ENCODE results near the gene MST1. TPM values are rescaled to one million over a fixed set of nuclear protein-coding genes. Genes with fewer than 3 reads are reported as not detected.

The MST1 gene
- total and polyA plus RNA-seq, 9 of the 15 experiments (the other 6 are each of a cell fraction or from before 2014, with no cell fraction given), result 0.08 to 1.8 (median 0.40) TPM

- no peak for TF ChIP-seq ILK (tag; IDR thresholded peaks at IDR 0.05; ENCODE audit: borderline replicate concordance, low read depth)
- TF ChIP-seq IFI16 (CRISPR knock-in tag; IDR thresholded peaks at IDR 0.05), result no peak
These were observed 35.0 kb downstream of the MST1 start (continued) for GRCh38 chr3:49654176-49654825.

GRCh38 chr3:49653621-49654020, 35.7 kb downstream of the MST1 start:
- H4K20me1 ChIP-seq (replicated peaks; ENCODE audit: control insufficient read depth, insufficient read depth, low read length), result no peaks in the 10 kb centered on the region
- FAIRE-seq, result no peak
- CTCF ChIA-PET (ENCODE audit: low intra/inter-chr PET ratio), result no interaction called here
- no peak overlapping the region for H2AFZ ChIP-seq (ENCODE audit: low read depth, low read length)
- H3K4me2 ChIP-seq (ENCODE audit: insufficient read depth, low read length), result no peak overlapping the region
- intact Hi-C loops (cut with micrococcal nuclease) (no loop called here), in situ Hi-C loops (cut with MboI) (no loop called here)
- POLR2A ChIA-PET, result no interaction called here
- H3K9me3 ChIP-seq (replicated peaks; ENCODE audit: control insufficient read depth, insufficient read depth, low read depth, low read length), result no peaks in the 10 kb centered on the region
- 66% methylated on average over 7 of the region's 8 CpGs for WGBS (ENCODE audit: insufficient coverage, low coverage, missing lambda C conversion rate)
- no peak overlapping the region for H3K27ac ChIP-seq (ENCODE audit: extremely low read depth, low read depth, low read length)
- no peak overlapping the region for H3K9ac ChIP-seq (ENCODE audit: insufficient read depth in 1 of 2, low read depth in 2 of 2, low read length in 2 of 2)
- BruUV-seq (replicated peaks), result no TSS peak
- H3K79me2 ChIP-seq (ENCODE audit: control insufficient read depth, insufficient read depth, low read length), result no peaks in the 10 kb centered on the region
- H3K4me1 ChIP-seq (replicated peaks in 1 of 2; ENCODE audit: control insufficient read depth in 2 of 2, insufficient read depth in 2 of 2, low read length in 2 of 2), result peaks cover 3 to 37% of the 10 kb centered on the region in 2 experiments; a peak in 3 of 5 replicates
- no peak for DNase-seq (ENCODE audit: extremely low read depth in 1 of 4, low spot score in 3 of 4)
- no peaks in the 10 kb centered on the region for H3K36me3 ChIP-seq (ENCODE audit: control insufficient read depth, insufficient read depth, low read length)
- no peaks in the 10 kb centered on the region for H3K9me1 ChIP-seq (ENCODE audit: control insufficient read depth, insufficient read depth, low read length)
- no peaks in the 10 kb centered on the region for H3K27me3 ChIP-seq (ENCODE audit: control insufficient read depth in 2 of 2, insufficient read depth in 2 of 2, low read length in 2 of 2)
- no peak overlapping the region for H3K4me3 ChIP-seq
- no peak for ATAC-seq
- no peak for TF ChIP-seq IRF9 (tag; IDR thresholded peaks at IDR 0.05)
- TF ChIP-seq RBM17 (IDR thresholded peaks at IDR 0.05; ENCODE audit: borderline replicate concordance, low read depth, low read length), result no peak
- no peak for TF ChIP-seq MITF (IDR thresholded peaks at IDR 0.05)
- TF ChIP-seq SMAD3 (CRISPR knock-in tag; conservative IDR thresholded peaks at IDR 0.05), result no peak
- TF ChIP-seq ZNF444 (CRISPR knock-in tag; IDR thresholded peaks at IDR 0.05), result no peak
- no peak for TF ChIP-seq CTBP1 (IDR thresholded peaks at IDR 0.05; ENCODE audit: borderline replicate concordance)
- TF ChIP-seq ZNF146 (CRISPR knock-in tag; IDR thresholded peaks at IDR 0.05; ENCODE audit: unreplicated experiment), result no peak
- no peak for TF ChIP-seq WHSC1 (IDR thresholded peaks at IDR 0.05; ENCODE audit: low read length)
- TF ChIP-seq NR2C2 (CRISPR knock-in tag; IDR thresholded peaks at IDR 0.05), result no peak
- TF ChIP-seq NR2C2 (tag; IDR thresholded peaks at IDR 0.05), result no peak
- TF ChIP-seq CHD4 (IDR thresholded peaks at IDR 0.05; ENCODE audit: insufficient read depth, insufficient replicate concordance, low read depth, low read length, poor library complexity, severe bottlenecking), result no peak
- no peak for TF ChIP-seq ZBED1 (IDR thresholded peaks at IDR 0.05)
- TF ChIP-seq USF2 (CRISPR knock-in tag; IDR thresholded peaks at IDR 0.05), result no peak
- no peak for TF ChIP-seq ETV5 (CRISPR knock-in tag; IDR thresholded peaks at IDR 0.05; ENCODE audit: low read depth)
- TF ChIP-seq PCBP2 (IDR thresholded peaks at IDR 0.05; ENCODE audit: low read depth, low read length, poor library complexity, severe bottlenecking), result no peak
- no peak for TF ChIP-seq NCOR1 (IDR thresholded peaks at IDR 0.05)
- TF ChIP-seq U2AF1 (optimal IDR thresholded peaks at IDR 0.05; ENCODE audit: low read depth, low read length), result no peak
